Psoas muscle (tissue), 8 donors: ENCODE data around the gene HSPA6. TPM values are rescaled to one million over a fixed set of nuclear protein-coding genes. Genes with fewer than 3 reads are reported as not detected.

Experiments used
- ATAC-seq, 4 donors: fragments of 200-7000 bp; cut with Tn5 transposase; one replicate each; pipeline ENCODE4 v1.9.1; 2020; ENCODE audit warnings: moderate library complexity in 3 of 4, mild to moderate bottlenecking in 2 of 4
- DNase-seq, 2 donors: peaks; one replicate each; pipeline ENCODE4 v3.0.0-alpha.2; 2020
- H3K27ac ChIP-seq: fragments of 200-600 bp; one replicate; pipeline ENCODE4 v1.8.0; 2022
- H3K27me3 ChIP-seq, 3 donors: fragments of 200-600 bp in 1 of 3; one replicate each; pipeline versions ENCODE4 v1.6.1 to v1.8.0; 2013 to 2022; ENCODE audit warnings: low read length in 2 of 3, mild to moderate bottlenecking in 2 of 3, moderate library complexity in 1 of 3; ENCODE audit not compliant: insufficient read depth in 3 of 3
- H3K36me3 ChIP-seq, 2 donors: fragments of 200-600 bp in 1 of 2; one replicate each; pipeline versions ENCODE4 v1.6.1 to v1.8.0; 2013 to 2022; ENCODE audit warnings: low read depth in 1 of 2, mild to moderate bottlenecking in 1 of 2, moderate library complexity in 1 of 2; ENCODE audit not compliant: insufficient read depth in 1 of 2
- H3K4me1 ChIP-seq: fragments of 200-600 bp; one replicate; pipeline ENCODE4 v1.8.0; 2022
- H3K4me3 ChIP-seq: fragments of 200-600 bp; one replicate; pipeline ENCODE4 v1.8.0; 2022; ENCODE audit warnings: mild to moderate bottlenecking
- H3K9me3 ChIP-seq: fragments of 200-600 bp; one replicate; pipeline ENCODE4 v1.8.0; 2022
- WGBS, 3 donors: extraction: QIAGEN DNeasy Blood & Tissue Kit; methylation state at CpG; one replicate each; pipeline versions ENCODE4 v1.1.6 to v1.1.7; 2013; 5-methylcytosine and 5-hydroxymethylcytosine counted together
- intact Hi-C, 2 donors: fragments of 100-400 bp; cut with DNase I; formaldehyde crosslinking; loops; one replicate each; pipeline versions ENCODE4 v1.11.0 to v1.14.2; 2022
- polyA plus RNA-seq, 3 donors: library from polyadenylated mRNA; stranded (reverse); fragments of 200-250 nt; gene quantifications; one replicate each; pipeline ENCODE4 v1.2.3, GENCODE V29; 2013
- total RNA-seq, 4 donors: library from RNA; stranded (reverse); fragmentation: NEBNext Ultra II Directional in 2 of 4; extraction: Animal tissue kit (Norgen Biotek cat#: 25700) in 2 of 4; gene quantifications; one replicate each; pipeline versions ENCODE4 v1.2.1 to v1.2.4, GENCODE V29; 2021 to 2023
- TF ChIP-seq, protein P1 (sequence below): fragments of 200-600 bp; IDR thresholded peaks from one replicate; pipeline ENCODE4 v1.8.0; 2022; ENCODE audit warnings: antibody characterized with exemption
- donor health status: healthy with polysubstance abuse.
- donor health status: DM: no; HTN: no; CAD: no; lungs with moderate emphysema.
- donor health status: Bipolar disorder and iron deficiency.
- donor health status: healthy.
- donor health status: DM: yes; HTN: yes; CAD: no.
- donor health status: DM: no; HTN: no; CAD: no.
- donor health status: DM: no; HTN: no; CAD: no.
- donor health status: DM: yes; HTN: yes; CAD: no.

The HSPA6 gene
- total and polyA plus RNA-seq, 7 donors, result 0.32 to 37.7 (median 0.98) TPM

GRCh38 chr1:161482610-161483009 lies 41.7 kb upstream of the HSPA6 start:
- Histone ChIP-seq H3K27me3 (peaks cover 2 to 53% (median 7%) of the 10 kb centered on the region in 3 donors), H3K4me3 (no peak overlapping the region), H3K4me1 (no peaks in the 10 kb centered on the region), H3K36me3 (no peaks in the 10 kb centered on the region), H3K27ac (no peak overlapping the region), H3K9me3 (no peaks in the 10 kb centered on the region)
- intact Hi-C loops, result no loop called here
- ATAC-seq (no peak), DNase-seq (no peak)
- TF ChIP-seq, protein P1, sequence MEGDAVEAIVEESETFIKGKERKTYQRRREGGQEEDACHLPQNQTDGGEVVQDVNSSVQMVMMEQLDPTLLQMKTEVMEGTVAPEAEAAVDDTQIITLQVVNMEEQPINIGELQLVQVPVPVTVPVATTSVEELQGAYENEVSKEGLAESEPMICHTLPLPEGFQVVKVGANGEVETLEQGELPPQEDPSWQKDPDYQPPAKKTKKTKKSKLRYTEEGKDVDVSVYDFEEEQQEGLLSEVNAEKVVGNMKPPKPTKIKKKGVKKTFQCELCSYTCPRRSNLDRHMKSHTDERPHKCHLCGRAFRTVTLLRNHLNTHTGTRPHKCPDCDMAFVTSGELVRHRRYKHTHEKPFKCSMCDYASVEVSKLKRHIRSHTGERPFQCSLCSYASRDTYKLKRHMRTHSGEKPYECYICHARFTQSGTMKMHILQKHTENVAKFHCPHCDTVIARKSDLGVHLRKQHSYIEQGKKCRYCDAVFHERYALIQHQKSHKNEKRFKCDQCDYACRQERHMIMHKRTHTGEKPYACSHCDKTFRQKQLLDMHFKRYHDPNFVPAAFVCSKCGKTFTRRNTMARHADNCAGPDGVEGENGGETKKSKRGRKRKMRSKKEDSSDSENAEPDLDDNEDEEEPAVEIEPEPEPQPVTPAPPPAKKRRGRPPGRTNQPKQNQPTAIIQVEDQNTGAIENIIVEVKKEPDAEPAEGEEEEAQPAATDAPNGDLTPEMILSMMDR, result no peak
- WGBS, 3 donors, result 68 to 83% (median 79%) methylated on average over 6 of the region's 6 CpGs

GRCh38 chr1:161483361-161483760 lies 41.0 kb upstream of the HSPA6 start:
- Histone ChIP-seq H3K27me3 (peaks cover 0 to 53% (median 7%) of the 10 kb centered on the region in 3 donors), H3K27ac (no peak overlapping the region), H3K36me3 (no peaks in the 10 kb centered on the region), H3K4me3 (no peak overlapping the region), H3K9me3 (no peaks in the 10 kb centered on the region), H3K4me1 (no peaks in the 10 kb centered on the region)
- ATAC-seq (no peak), DNase-seq (no peak)
- intact Hi-C loops, result no loop called here
- WGBS, 3 donors, result 62 to 71% (median 63%) methylated on average over 3 of the region's 3 CpGs
- TF ChIP-seq, protein P1, result no peak

GRCh38 chr1:161484613-161485012 lies 39.7 kb upstream of the HSPA6 start:
- WGBS, 3 donors, result 78 to 84% (median 80%) methylated on average over 2 of the region's 2 CpGs
- no peaks in the 10 kb centered on the region for H3K36me3 ChIP-seq
- no peak for DNase-seq
- no peak for ATAC-seq
- H3K27ac ChIP-seq, result no peak overlapping the region
- no peak overlapping the region for H3K4me3 ChIP-seq
- no peaks in the 10 kb centered on the region for H3K9me3 ChIP-seq
- peaks cover 0 to 51% (median 7%) of the 10 kb centered on the region in 3 donors for H3K27me3 ChIP-seq
- intact Hi-C loops, result no loop called here
- TF ChIP-seq, protein P1, result no peak
- no peaks in the 10 kb centered on the region for H3K4me1 ChIP-seq

GRCh38 chr1:161486806-161487741 lies 37.3 kb upstream of the HSPA6 start:
- DNase-seq, result no peak
- TF ChIP-seq, protein P1, result peak; percentile 66
- ATAC-seq, result peak in 2 of 4 donors; percentile 51 to 64
- intact Hi-C loops, result no loop called here
- Histone ChIP-seq H3K4me3 (peak overlapping the region; percentile 39), H3K27me3 (peaks cover 2 to 39% (median 13%) of the 10 kb centered on the region in 3 donors), H3K36me3 (no peaks in the 10 kb centered on the region), H3K9me3 (no peaks in the 10 kb centered on the region), H3K27ac (no peak overlapping the region), H3K4me1 (no peaks in the 10 kb centered on the region)
- WGBS, 3 donors, result 42 to 58% (median 46%) methylated on average over 8 of the region's 8 CpGs
